LNCAP (cell line): ENCODE measurements around the gene FRMD4A.

Source experiments
- CTCF ChIP-seq: fragments of 450-650 bp; IDR thresholded peaks from 2 replicates; pipeline ENCODE4 v1.5.1; 2017; ENCODE audit warnings: mild to moderate bottlenecking

FRMD4A gene

GRCh38 chr10:13822490-13822889 lies 508.2 kb downstream of the FRMD4A start:
- TF ChIP-seq CTCF = no peak

GRCh38 chr10:13820964-13821337 lies 509.8 kb downstream of the FRMD4A start:
- no peak for TF ChIP-seq CTCF

- TF ChIP-seq CTCF = no peak
These were observed 510.4 kb downstream of the FRMD4A start for GRCh38 chr10:13820119-13820963.

GRCh38 chr10:13816195-13816925 lies 514.4 kb downstream of the FRMD4A start:
- TF ChIP-seq CTCF = no peak

- no peak for TF ChIP-seq CTCF
These were observed 515.0 kb downstream of the FRMD4A start for GRCh38 chr10:13815756-13816155.

GRCh38 chr10:13813550-13813949 lies 517.2 kb downstream of the FRMD4A start:
- TF ChIP-seq CTCF = no peak

- no peak for TF ChIP-seq CTCF
These were observed 517.9 kb downstream of the FRMD4A start for GRCh38 chr10:13812804-13813203.
